ENCODE measurements around the gene MYO18B. TPM values are rescaled to one million over a fixed set of nuclear protein-coding genes. Genes with fewer than 3 reads are reported as not detected.

Gene MYO18B
- total RNA-seq, 1 donor from 2014 or later: not detected

- intact Hi-C loops (cut with DNase I): no loop called here
- Histone ChIP-seq H3K4me3 (no peak overlapping the region), H3K36me3 (no peaks in the 10 kb centered on the region), H3K27me3 (no peaks in the 10 kb centered on the region), H3K27ac (no peak overlapping the region), H3K9me3 (no peaks in the 10 kb centered on the region), H3K4me1 (no peaks in the 10 kb centered on the region)
- no peak for DNase-seq (ENCODE audit: extremely low spot score in 2 of 2)
- no peak for TF ChIP-seq POLR2AphosphoS5 (IDR thresholded peaks at IDR 0.05; ENCODE audit: insufficient read depth in 1 of 2, low read depth in 1 of 2)
Measured at GRCh38 chr22:25896592-25896991, 154.6 kb downstream of the MYO18B start.

GRCh38 chr22:25898707-25899365 is 156.8 kb downstream of the MYO18B start:
- no peaks in the 10 kb centered on the region for H3K4me1 ChIP-seq
- H3K4me3 ChIP-seq: no peak overlapping the region
- intact Hi-C loops (cut with DNase I): no loop called here
- TF ChIP-seq POLR2A (IDR thresholded peaks at IDR 0.05): no peak
- no peak for TF ChIP-seq POLR2AphosphoS5 (IDR thresholded peaks at IDR 0.05; ENCODE audit: insufficient read depth in 1 of 2, low read depth in 1 of 2)
- TF ChIP-seq, protein P1, sequence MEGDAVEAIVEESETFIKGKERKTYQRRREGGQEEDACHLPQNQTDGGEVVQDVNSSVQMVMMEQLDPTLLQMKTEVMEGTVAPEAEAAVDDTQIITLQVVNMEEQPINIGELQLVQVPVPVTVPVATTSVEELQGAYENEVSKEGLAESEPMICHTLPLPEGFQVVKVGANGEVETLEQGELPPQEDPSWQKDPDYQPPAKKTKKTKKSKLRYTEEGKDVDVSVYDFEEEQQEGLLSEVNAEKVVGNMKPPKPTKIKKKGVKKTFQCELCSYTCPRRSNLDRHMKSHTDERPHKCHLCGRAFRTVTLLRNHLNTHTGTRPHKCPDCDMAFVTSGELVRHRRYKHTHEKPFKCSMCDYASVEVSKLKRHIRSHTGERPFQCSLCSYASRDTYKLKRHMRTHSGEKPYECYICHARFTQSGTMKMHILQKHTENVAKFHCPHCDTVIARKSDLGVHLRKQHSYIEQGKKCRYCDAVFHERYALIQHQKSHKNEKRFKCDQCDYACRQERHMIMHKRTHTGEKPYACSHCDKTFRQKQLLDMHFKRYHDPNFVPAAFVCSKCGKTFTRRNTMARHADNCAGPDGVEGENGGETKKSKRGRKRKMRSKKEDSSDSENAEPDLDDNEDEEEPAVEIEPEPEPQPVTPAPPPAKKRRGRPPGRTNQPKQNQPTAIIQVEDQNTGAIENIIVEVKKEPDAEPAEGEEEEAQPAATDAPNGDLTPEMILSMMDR (IDR thresholded peaks at IDR 0.05): no peak
- no peaks in the 10 kb centered on the region for H3K9me3 ChIP-seq
- peak in 1 of 2 donors; percentile 25 for DNase-seq (ENCODE audit: extremely low spot score in 2 of 2)
- no peaks in the 10 kb centered on the region for H3K27me3 ChIP-seq
- no peak overlapping the region for H3K27ac ChIP-seq
- no peaks in the 10 kb centered on the region for H3K36me3 ChIP-seq

DNA sequence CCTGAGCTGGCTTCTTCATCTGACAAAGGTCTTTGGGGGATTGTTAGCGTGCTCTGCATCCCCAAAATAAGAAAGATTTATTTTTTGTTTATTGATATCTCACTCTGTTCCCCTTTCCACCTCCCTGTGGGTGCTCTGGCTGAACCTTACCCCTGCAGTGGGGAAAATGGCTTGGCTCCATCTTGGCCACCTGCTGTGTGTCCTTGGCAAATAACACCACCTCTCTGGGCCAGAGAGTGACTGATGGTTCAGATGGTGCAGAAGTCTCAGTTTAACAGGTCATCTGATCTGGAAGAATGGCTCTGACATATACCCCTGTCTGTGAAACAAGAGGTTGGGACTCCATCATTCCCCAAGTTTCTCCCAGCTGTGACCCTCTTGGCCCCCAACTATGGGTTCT is 157.6 kb downstream of the MYO18B start:
- Histone ChIP-seq H3K36me3 (no peaks in the 10 kb centered on the region), H3K27me3 (no peaks in the 10 kb centered on the region), H3K9me3 (no peaks in the 10 kb centered on the region), H3K27ac (no peak overlapping the region), H3K4me1 (no peaks in the 10 kb centered on the region), H3K4me3 (no peak overlapping the region)
- TF ChIP-seq, protein P1 (IDR thresholded peaks at IDR 0.05): no peak
- DNase-seq (ENCODE audit: extremely low spot score in 2 of 2): peak in 1 of 2 donors; percentile 34
- intact Hi-C loops (cut with DNase I): no loop called here

- H3K36me3 ChIP-seq: no peaks in the 10 kb centered on the region
- H3K4me3 ChIP-seq: no peak overlapping the region
- no peaks in the 10 kb centered on the region for H3K27me3 ChIP-seq
- DNase-seq (ENCODE audit: extremely low spot score in 2 of 2): peak in 1 of 2 donors; percentile 72
- intact Hi-C loops (cut with DNase I): no loop called here
- H3K4me1 ChIP-seq: no peaks in the 10 kb centered on the region
- no peak overlapping the region for H3K27ac ChIP-seq
- no peaks in the 10 kb centered on the region for H3K9me3 ChIP-seq
- TF ChIP-seq POLR2AphosphoS5 (IDR thresholded peaks at IDR 0.05; ENCODE audit: insufficient read depth in 1 of 2, low read depth in 1 of 2) (no peak), POLR2A (IDR thresholded peaks at IDR 0.05) (no peak)
- TF ChIP-seq, protein P1 (IDR thresholded peaks at IDR 0.05): no peak
Measured at GRCh38 chr22:25900390-25900789, 158.4 kb downstream of the MYO18B start.

- Histone ChIP-seq H3K9me3 (no peaks in the 10 kb centered on the region), H3K36me3 (no peaks in the 10 kb centered on the region), H3K27ac (no peak overlapping the region), H3K4me3 (no peak overlapping the region), H3K27me3 (no peaks in the 10 kb centered on the region), H3K4me1 (no peaks in the 10 kb centered on the region)
- intact Hi-C loops (cut with DNase I): no loop called here
- peak in 1 of 2 donors; percentile 31 for DNase-seq (ENCODE audit: extremely low spot score in 2 of 2)
- TF ChIP-seq POLR2A (IDR thresholded peaks at IDR 0.05) (no peak), POLR2AphosphoS5 (IDR thresholded peaks at IDR 0.05; ENCODE audit: insufficient read depth in 1 of 2, low read depth in 1 of 2) (no peak)
- TF ChIP-seq, protein P1 (IDR thresholded peaks at IDR 0.05): no peak
Measured at GRCh38 chr22:25900880-25901279, 158.9 kb downstream of the MYO18B start.

Data from vagina (tissue), 2 donors.